OCI-LY1 (cell line): ENCODE data around the gene CRYL1.

Experiments
- CTCF ChIP-seq: fragments of 200-600 bp; sonication (generic), shearing (Covaris generic); IDR thresholded peaks from 2 replicates; pipeline ENCODE4 v1.5.1; 2017; ENCODE audit warnings: mild to moderate bottlenecking, antibody characterized with exemption, low read length, moderate library complexity, mixed read lengths
- EZH2 ChIP-seq: fragments of 200-600 bp; sonication (generic), shearing (Covaris generic); IDR thresholded peaks from 2 replicates; pipeline ENCODE4 v1.8.0; 2017; ENCODE audit warnings: borderline replicate concordance, mixed run types, mild to moderate bottlenecking, antibody characterized with exemption, low read length, moderate library complexity, mixed read lengths

DNA sequence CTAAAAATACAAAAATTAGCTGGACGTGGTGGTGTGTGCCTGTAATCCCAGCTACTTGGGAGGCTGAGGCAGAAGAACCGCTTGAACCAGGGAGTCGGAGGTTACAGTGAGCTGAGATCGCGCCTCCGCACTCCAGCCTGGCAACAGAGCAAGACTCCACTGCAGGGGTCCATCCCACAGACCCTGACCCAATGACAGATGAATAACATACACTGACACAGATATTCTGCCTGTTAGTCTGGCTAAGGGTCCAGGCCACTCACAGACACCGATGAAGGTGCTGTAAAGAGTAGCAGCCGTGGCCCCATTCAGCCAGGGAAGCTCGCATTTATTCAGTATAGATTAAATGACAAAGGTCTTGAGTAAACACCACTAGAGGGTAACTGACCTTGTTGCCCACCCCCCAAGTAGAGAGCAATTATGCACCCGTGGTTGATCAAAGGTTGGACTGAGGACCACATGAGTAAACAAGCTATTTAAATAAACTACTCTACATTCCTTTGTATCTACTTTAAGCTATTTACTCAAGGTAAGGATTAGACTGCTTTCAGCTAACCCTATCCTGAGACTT is 8.5 kb upstream of the CRYL1 start:
- TF ChIP-seq CTCF (no peak), EZH2 (no peak)
